HG03354 (cell line): Measurements from ENCODE around the gene SNAPIN.
A peak's percentile ranks its signal among the peaks of the same experiment; 100 is the strongest.

Experiments
- ATAC-seq: cut with Tn5 transposase; IDR thresholded peaks from one replicate; pipeline ENCODE4 v1.9.1; 2021; ENCODE audit warnings: mild to moderate bottlenecking; ENCODE audit not compliant: unreplicated experiment, poor library complexity, severe bottlenecking

SNAPIN gene

DNA sequence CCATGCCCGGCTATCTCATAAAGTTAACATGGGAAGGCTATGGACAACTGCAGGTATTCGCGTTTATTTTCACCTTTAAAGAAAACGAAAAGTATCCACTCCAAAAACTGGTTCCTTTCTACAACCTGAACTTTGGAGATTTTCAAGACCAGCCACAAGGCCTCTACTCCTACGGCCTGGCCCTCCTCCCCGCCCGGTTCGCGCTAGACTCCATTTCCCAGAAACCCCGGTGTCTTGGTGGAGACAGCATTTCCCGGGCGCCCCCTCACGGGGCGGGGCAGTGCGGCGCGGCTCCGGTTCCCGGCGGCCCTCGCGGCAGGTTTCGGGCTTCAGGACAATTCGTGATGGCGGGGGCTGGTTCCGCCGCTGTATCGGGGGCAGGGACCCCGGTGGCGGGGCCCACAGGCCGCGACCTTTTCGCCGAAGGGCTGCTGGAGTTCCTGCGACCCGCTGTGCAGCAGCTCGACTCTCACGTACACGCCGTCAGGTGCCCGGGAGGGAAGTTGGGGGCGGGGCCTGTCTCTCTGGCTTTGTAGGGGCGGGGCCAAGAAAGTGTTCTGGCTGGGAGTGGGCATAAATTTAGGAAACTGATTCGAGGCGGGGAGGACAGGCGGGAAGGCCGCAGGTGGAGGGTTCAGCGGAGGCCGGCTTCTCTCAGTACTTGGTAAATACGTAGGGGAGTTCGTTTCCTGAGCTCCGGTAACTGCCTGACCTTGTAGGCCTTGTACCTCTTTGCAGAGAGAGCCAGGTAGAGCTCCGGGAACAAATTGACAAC lies at the start of gene SNAPIN:
TSS of gene SNAPIN (plus strand) at position 304 of the 775 bp plus-strand sequence. CDS start at position 345, 41 bp downstream.
- ATAC-seq: peak; percentile 94

DNA sequence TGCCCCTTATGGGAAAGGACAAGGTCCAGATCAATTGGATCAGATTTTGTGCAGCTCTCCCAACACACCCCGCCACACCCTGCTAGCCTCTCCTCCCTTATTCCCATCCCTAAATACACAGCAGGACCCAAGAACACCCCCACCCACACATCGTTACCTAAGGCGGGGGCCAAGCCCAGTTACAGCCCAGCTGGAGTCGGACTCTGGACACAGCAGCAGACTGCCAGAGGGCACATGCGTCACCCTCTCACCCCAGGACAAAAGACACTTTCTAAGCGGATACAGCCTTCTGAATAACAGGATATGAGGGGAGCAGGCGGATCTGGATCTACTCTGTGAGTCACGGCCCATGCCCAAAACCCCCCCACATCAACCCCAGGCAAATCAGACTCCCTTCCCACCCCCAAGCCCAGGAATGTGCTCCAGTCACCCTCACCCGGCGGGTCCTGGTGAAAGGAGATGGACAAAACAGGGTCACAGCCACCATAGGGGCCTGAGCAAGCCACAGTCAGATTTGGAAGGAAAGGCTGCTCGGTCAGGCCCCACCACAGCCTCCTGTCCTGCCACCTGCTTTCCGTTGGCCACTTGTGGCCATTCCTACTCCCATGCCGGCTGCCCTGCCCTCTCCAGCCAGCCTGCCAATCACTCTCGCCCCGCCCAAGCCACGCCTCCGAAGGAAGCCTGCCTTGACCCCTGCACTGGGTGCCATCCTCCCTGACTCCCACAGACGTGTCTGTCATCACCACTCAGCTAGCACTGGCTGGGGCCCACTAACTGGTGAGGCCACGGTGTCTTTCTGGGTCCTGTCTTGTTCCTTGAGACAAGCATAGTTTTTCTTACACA lies 49.5 kb upstream of the SNAPIN start:
- ATAC-seq: no peak

- no peak for ATAC-seq
Observed at GRCh38 chr1:153609585-153609907, 49.0 kb upstream of the SNAPIN start.

GRCh38 chr1:153610334-153610733 lies 48.2 kb upstream of the SNAPIN start:
- ATAC-seq: no peak

GRCh38 chr1:153610811-153611301 lies 47.6 kb upstream of the SNAPIN start:
- ATAC-seq: no peak

- no peak for ATAC-seq
Observed at GRCh38 chr1:153611356-153611755, 47.1 kb upstream of the SNAPIN start.

- ATAC-seq: no peak
Observed at GRCh38 chr1:153612111-153612754, 46.3 kb upstream of the SNAPIN start.

DNA sequence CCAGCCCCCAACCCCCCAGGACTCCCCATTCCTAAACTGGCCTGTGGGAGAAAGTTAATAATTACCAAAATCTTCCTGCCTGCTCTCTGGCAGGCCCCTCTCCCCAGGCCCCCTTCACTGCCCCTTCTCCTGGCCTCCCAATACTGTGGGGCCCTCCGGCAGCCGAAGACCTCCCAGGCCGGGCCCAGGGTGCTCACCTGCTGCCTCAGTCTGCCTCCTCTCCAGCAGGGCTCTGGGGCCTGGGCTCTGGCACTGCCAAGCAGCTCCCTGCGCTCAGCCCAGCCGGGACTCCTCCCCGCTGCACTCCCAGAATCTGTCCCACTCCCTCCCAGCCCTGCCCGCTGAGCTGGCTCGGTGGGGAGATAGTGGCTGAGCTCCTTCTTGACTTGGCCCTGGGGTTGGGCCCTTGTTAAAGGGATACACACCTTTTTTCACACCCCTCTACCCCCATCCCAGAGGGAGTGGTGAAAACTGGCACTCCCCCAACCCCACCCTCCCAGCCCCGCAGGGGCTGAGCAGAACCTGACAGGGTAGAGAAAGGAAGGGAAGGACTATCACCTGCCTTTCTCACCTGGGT lies 45.7 kb upstream of the SNAPIN start, which contains the start of gene S100A16:
TSS of gene S100A16 (minus strand) at position 383 of the 577 bp plus-strand sequence. CDS start 4,986 bp downstream, outside the sequence.
- no peak for ATAC-seq

DNA sequence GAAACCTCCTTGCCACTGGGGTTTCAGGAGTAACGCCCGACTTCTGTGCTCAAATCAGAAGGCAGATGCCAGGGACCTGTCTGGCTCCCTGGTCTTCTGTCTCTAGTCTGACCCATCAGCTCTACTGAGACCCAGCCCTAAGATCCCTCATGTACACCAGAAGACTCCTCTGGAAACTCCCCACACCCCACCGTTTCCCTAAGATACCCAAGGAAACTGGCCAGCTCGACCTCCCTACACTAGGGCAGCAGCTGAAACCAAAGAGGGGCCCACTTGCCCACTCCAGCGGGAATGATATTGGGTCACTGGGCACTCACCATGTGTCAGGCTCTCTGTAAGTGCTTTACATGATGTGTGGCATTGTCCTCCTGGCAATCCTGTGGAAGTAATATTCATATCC lies 45.1 kb upstream of the SNAPIN start:
- ATAC-seq: no peak

DNA sequence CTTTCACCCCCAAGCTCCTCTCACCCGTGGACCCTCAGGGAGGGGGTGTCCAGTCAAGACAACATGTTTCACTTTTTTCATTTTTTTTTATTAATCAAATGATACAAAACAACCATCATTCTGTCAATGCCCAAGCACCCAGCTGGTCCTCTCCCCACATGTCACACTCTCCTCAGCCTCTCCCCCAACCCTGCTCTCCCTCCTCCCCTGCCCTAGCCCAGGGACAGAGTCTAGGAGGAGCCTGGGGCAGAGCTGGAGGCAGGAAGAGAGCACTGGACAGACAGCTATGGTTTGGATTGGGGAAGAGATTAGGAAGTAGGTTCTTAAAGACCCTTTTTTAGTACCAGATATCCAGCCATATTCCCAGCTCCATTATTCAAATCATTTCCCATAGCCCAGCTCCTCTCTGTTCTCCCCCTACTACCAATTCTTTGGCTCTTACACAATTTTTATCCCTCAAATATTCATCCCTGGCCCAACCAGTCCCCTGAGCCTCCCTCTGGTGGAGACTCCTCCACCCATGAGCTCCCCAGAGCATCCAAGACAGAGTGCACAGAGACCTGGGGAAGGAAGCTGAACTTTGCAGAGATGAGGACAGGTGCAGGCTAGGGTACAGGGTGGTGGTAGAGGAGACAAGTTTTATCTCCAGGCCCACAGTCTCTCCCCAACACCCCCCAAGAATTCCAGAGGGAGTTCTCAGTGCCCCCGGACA lies 44.2 kb upstream of the SNAPIN start:
- ATAC-seq: no peak

DNA sequence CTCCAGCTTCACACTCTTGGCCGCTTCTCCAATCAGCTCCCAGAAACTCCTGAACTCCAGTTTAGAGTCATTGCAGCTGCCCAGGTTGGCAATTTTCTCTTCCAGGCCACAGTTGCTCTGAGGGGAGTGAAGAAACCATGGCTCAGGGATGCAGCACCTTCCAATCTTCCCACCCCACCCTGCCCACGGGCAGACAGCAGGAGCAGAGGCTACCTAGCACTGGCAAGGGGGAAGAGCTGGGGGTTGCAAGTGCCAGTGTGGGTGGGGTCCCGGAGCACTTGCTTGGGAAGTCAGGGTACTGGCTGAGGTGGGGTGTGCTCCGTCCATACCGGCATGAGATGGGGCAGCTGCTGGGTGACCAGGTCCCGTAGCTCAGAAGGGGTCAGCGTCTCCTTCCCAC lies 43.6 kb upstream of the SNAPIN start:
- no peak for ATAC-seq

DNA sequence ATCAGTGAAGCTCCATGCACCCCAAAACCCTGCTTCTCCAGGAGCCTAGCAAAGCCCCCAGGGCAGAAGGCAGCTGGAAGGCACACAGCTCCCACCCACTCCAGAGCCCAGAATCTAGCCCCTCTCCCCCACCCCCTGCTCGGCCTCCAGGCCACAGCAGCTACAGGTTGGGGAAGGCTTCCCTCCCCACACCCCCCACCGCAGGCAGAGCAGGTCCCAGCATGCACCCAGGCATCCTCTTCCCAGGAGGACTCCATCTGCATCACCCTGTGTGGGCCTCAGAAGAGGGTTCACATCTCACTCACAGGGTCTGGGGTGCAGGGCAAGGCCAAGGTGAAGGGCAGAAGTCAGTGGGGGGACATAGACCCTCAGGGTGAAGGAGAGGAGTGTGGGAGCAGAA lies 43.1 kb upstream of the SNAPIN start:
- ATAC-seq: no peak

DNA sequence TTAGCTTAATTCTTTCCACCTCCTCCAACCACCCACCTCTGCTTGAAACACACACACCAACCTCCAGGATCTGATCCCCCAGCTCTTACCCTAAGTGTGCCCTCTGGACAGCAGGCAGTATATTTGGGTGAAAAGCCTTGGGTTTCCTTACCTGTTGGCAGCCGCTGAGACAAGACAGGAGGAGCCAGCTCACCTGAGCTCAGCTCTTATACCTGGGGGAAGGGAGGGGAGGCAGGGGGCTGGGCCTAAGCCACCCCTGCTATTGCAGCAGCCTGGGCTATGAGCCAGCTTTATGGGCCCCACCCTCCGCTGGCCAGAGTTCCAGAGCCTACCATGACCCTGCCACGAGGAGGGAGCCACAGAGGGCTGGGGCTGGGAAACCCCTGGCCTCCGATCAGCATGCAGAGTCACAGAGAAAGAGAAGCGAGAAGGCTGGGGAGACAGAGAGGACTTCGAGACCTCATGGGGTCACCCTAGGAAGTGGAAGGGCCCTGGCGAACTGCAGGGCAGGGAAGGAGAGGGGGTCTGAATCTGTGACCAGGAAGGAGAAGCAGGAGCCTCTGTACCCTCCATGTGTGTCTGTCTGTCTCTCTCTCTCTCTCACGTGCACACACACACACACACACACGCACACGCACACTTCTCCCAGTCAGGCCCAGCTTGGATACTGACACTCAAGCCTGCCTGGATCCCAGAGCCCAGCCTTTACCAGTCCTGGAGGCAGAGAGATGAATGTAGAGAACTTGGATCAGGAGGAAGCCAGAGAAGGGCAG lies 42.2 kb upstream of the SNAPIN start, which contains the start of gene S100A14:
TSS of gene S100A14 (minus strand) at position 182 of the 773 bp plus-strand sequence. CDS start 467 bp downstream, outside the sequence.
- no peak for ATAC-seq

GRCh38 chr1:153616917-153617311 lies 41.6 kb upstream of the SNAPIN start:
- no peak for ATAC-seq

DNA sequence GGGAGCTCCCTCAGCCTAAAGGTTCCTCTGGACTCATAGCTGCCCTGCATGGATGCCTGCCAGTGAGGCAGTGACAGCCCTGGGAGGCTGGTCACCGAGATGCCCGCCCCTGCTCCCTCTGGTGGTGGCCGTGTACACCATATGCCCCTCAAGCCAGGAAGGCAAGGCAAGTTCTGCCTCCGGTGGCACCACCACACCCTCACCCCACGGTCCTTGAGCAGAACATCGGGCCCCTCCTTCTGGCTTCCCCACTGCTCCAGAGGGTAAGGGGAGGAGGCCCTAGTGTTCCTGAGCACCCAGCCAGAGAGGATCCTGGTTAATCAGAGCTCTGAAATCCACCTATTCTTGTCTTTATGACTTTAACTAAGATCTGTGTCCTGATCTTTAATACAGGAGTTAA lies 40.8 kb upstream of the SNAPIN start:
- peak; percentile 77 for ATAC-seq

DNA sequence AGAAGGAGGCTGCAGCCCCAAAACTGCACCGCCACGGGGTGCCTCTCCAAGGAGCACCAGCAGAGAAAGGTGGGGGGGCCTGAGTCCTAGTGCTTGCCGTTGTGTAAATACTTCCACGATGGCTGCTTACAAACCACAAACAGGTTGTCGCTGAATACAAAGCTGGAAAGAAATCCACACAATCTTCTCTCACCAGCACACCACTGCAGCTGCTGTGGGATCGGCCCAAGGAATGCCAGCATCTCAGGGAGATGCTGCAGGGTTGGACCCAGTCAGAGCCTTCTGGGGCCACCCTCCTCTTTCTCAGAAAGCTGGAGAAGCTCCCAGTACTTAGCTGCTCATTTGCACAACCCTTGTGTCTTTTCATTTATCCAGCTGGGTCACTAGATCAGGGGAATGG lies 39.3 kb upstream of the SNAPIN start:
- no peak for ATAC-seq

DNA sequence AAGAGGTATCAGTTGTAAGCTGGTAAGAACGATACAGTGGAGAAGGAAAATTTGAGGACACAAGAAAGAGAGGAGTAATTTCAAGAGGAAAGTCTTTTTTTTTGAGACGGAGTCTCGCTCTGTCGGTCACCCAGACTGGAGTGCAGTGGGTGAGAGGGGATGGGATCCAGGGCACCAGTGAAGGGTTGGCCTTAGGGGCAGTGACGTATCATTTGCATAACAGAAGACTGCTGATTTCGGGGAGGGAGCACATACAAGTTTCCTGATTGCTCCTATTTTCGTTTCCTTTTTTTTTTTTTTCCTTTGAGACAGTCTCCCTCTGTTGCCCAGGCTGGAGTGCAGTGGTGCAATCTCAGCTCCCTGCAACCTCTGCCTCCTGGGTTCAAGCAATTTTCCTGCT lies 35.4 kb upstream of the SNAPIN start:
- ATAC-seq: no peak

GRCh38 chr1:153624965-153625611 lies 33.4 kb upstream of the SNAPIN start:
- no peak for ATAC-seq
